NCI-H2227 treated with DMSO at 0.1 percent for 48 hours (cell line): Measurements from ENCODE around the gene GM2A.
"Not testable (repeated sequence)": the region's sequence is repeated elsewhere in the genome, so short reads cannot be mapped to it uniquely, and the experiment has no call there.

Experiments
- DNase-seq: peaks from one replicate; lab custom pipeline; 2025; lab: John Stamatoyannopoulos, UW

Gene GM2A

GRCh38 chr5:151293624-151294023 lies 40.6 kb downstream of the GM2A start:
- no peak for DNase-seq

- DNase-seq: no peak
These were observed 42.2 kb downstream of the GM2A start for GRCh38 chr5:151295138-151295537.

DNA sequence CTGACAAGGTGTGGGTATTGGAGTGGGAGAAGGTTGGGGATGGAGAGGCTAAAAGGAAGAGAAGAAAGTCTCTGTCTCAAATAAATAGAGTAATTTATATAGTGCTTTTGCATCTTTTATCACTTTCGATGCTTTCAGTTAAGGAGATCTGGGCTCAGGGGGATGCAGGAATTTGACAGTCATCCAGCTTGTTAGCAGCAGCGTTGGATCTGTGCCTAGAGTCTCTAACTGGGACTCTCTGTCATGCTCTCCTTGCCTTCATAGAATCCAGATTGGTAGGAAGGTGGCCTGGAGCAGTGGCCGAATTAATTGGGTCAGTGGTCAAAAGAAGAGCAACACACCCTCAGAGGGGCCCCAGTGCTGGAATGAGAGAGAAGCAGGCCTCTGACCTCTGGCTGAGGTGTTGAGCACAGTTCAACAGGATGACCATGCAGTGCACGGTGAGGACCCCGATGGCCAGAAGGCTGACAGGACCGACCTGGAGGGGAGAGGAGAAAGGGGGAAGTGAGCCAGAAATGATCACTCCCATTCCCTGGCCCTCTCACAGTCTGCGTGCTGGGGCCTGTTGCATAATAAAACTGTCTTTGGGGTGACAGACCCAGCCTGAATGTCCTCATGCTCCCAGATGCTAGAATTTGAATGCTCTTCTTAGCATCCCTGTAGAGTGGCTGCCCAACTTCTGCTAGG lies 42.9 kb downstream of the GM2A start:
- no peak for DNase-seq

DNA sequence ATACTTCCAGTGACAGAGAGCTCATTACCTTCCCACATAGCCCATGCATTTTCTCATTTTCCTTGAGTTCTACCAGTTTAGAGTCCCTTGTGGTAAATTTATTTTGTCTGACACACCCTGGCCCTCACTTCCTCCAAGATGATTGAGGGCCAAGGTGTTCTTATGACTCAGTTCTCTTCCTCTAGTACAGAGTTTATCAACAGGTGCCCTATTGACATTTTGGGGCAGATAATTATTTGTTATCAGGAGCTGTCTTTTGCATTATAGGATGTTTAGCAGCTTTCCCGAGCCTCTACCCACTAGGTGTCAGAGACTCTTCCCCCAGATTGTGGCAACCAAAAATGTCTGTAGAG lies 43.5 kb downstream of the GM2A start:
- no peak for DNase-seq

GRCh38 chr5:151296974-151297373 lies 44.0 kb downstream of the GM2A start:
- DNase-seq: no peak

DNA sequence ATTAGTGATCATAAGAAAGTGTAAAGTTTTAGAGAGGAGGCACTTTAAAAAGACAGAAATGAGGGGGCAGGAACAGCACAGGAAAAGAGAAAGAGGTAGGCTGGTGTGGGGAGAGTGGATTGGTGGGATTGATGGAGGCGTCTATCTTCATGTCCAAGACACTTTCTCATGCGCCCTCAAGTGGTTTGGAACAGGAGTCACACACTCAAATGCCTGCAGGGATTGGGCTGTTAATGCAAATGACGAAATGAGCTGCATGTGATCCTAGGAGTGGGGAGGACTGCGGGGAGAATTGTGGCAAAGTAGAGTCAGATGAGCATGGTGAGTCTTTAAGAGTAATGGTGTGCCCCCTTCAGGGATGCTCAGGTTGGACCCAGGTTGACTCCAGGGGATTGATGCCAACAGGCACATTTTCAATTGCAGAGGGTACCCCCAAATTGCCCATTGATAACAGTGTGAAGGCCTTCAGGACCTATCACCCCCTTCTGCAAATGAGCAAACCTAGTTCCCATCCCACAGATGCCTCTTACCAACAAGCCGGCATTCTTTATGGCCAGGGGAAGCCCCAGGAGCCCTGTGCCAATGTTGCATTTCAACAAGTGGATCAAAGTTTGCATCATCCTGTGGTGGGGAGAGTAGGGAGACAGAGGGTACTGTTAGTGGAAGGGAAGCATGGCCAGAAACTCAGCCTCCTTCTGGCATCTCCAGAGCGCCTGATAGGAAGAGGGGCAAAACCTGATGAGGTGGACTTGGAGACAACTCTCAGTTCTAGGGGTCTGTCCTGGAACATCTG lies 45.3 kb downstream of the GM2A start:
- DNase-seq: no peak

DNA sequence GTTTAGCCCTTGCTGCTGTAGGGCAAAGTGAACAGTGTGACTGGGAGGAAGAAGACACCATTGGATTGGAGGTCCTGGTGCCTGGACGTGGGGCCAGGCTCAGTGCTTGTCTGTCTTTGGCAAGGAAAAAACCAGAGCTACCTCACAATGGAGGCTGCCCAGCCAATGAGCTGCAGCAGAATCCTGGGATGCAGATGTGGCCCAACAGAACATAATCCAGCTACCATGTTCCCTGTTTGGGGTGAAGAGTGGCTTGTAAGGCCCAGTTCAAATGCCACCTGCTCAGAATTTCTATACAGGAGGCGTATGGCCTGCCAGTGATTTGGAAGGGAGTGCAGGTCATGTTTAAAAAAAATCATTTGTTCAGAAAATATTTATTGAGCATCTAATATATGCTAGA lies 50.7 kb downstream of the GM2A start, which contains the start of gene SLC36A3:
TSS of gene SLC36A3 (minus strand) at position 101 of the 400 bp plus-strand sequence. CDS start 412 bp downstream, outside the sequence.
- DNase-seq: no peak

- not testable (repeated sequence) for DNase-seq
These were observed 56.3 kb downstream of the GM2A start for GRCh38 chr5:151309266-151309665.

DNA sequence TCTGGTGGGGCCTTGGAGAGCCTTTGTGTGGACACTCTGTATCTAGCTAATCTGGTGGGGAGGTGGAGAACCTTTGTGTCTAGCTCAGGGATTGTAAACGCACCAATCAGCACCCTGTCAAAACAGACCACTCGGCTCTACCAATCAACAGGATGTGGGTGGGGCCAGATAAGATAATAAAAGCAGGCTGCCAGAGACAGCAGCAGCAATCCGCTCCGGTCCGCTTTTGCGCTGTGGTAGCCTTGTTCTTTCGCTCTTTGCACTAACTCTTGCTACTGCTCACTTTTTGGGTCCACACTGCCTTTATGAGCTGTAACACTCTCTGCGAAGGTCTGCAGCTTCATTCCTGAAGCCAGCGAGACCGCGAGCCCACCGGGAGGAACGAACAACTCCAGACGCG lies 56.8 kb downstream of the GM2A start:
- not testable (repeated sequence) for DNase-seq

GRCh38 chr5:151310932-151311331 lies 57.9 kb downstream of the GM2A start:
- no peak for DNase-seq

- no peak for DNase-seq
These were observed 59.9 kb downstream of the GM2A start for GRCh38 chr5:151312756-151313324.

DNA sequence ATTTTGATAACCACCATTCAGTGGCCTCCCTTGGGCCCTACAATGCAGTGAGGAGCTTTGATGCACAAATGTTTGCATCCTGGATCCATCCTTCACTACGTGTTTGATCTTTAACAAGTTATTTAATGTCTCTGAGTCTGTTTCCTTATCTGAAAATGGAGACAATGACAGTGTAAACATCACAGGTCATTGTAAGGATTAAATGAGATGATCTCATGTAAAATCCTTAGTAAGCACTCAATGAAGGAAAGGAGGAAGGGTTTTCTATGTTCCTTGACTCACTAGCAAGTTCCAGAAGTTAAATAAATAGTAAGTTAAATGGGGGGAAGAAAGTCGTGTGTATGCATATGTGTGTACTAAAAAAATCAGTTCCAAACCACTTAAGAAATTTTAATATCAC lies 60.4 kb downstream of the GM2A start:
- no peak for DNase-seq

- DNase-seq: peak; percentile 55
These were observed 63.1 kb downstream of the GM2A start for GRCh38 chr5:151315998-151316597.

DNA sequence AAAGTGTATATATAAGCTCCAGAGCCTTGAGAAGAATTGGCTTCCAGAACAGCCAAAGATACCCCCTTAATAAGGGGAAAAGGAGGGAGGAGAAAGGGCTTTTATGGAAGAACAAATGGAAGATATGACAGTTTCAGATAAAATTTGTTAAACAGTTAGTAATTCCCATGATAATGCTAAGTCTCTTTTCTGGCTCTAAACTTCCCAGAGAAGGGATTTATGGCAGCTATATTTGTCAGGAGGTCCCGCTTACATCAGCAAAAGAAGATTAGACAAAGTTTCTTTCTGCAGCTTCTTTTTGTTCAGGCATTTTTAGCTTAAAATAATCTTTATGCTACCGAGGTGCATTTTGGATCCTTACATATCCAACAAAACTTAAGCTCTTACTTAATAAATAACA lies 64.9 kb downstream of the GM2A start:
- DNase-seq: no peak

- DNase-seq: peak; percentile 28
These were observed 66.1 kb downstream of the GM2A start for GRCh38 chr5:151318850-151319732.
